ENCODE data around the gene PRDM15.

- TF ChIP-seq CTCF (conservative IDR thresholded peaks at IDR 0.05; ENCODE audit: low read depth, low read length) (no peak), EZH2 (IDR thresholded peaks at IDR 0.05; ENCODE audit: borderline replicate concordance, low read depth, low read length, poor library complexity, severe bottlenecking) (no peak)
Measured at GRCh38 chr21:41808846-41809245, 70.3 kb downstream of the PRDM15 start.

Measured in A673 (cell line).